ENCODE measurements around the gene PPA2.

- TF ChIP-seq CTCF (conservative IDR thresholded peaks at IDR 0.05; ENCODE audit: low read depth, low read length) (no peak), EZH2 (IDR thresholded peaks at IDR 0.05; ENCODE audit: low read length, unreplicated experiment) (no peak)
Observed at GRCh38 chr4:105392858-105393257, 81.0 kb downstream of the PPA2 start.
